HCT116 (cell line): ENCODE results near the gene MAMSTR.

Experiments used
- CTCF ChIP-seq, 3 experiments: fragments of 200-600 bp in 1 of 3; sonication (generic) in 1 of 3; IDR thresholded peaks in 2 of 3; conservative IDR thresholded peaks in 1 of 3; 2 replicates each; pipeline ENCODE4 v1.5.1; 2012 to 2017; ENCODE audit warnings: low read depth in 2 of 3, low read length in 2 of 3, antibody characterized with exemption in 1 of 3, borderline replicate concordance in 1 of 3, control low read depth in 1 of 3, mild to moderate bottlenecking in 1 of 3, mixed read lengths in 1 of 3, mixed run types in 1 of 3, moderate library complexity in 1 of 3; ENCODE audit not compliant: insufficient read depth in 1 of 3
- EZH2 ChIP-seq: fragments of 200-600 bp; sonication (generic); IDR thresholded peaks from 2 replicates; pipeline ENCODE4 v1.6.1; 2017; ENCODE audit warnings: antibody characterized with exemption, mixed run types
- EZH2phosphoT487 ChIP-seq: fragments of 200-600 bp; IDR thresholded peaks from 2 replicates; pipeline ENCODE4 v1.6.1; 2018; ENCODE audit warnings: antibody characterized with exemption, borderline replicate concordance

- no peak for TF ChIP-seq CTCF (IDR thresholded peaks at IDR 0.05 in 2 of 3, conservative IDR thresholded peaks at IDR 0.05 in 1 of 3; ENCODE audit: borderline replicate concordance in 1 of 3, insufficient read depth in 1 of 3, low read depth in 2 of 3, low read length in 2 of 3)
- TF ChIP-seq EZH2phosphoT487, result no peak
- TF ChIP-seq EZH2, result no peak
Measured at GRCh38 chr19:48695743-48696352, 23.7 kb downstream of the MAMSTR start, which contains the start of gene FUT2.
